Muscle of leg (tissue), 11 donors: ENCODE measurements around the gene OTX1. TPM values are rescaled to one million over a fixed set of nuclear protein-coding genes. Genes with fewer than 3 reads are reported as not detected.
"Not testable (repeated sequence)": the region's sequence is repeated elsewhere in the genome, so short reads cannot be mapped to it uniquely, and the experiment has no call there.

Source experiments
- DNase-seq: peaks from one replicate; pipeline ENCODE4 v3.0.0; 2013
- H3K27ac ChIP-seq: one replicate; pipeline ENCODE4 v1.5.1; 2013; ENCODE audit warnings: mild to moderate bottlenecking, low read length, control low read depth
- H3K27me3 ChIP-seq: one replicate; pipeline ENCODE4 v1.6.1; 2013; ENCODE audit warnings: low read length; ENCODE audit not compliant: control insufficient read depth, insufficient read depth
- H3K36me3 ChIP-seq: one replicate; pipeline ENCODE4 v1.6.1; 2013; ENCODE audit warnings: low read length; ENCODE audit not compliant: control insufficient read depth, insufficient read depth
- H3K4me1 ChIP-seq: one replicate; pipeline ENCODE4 v1.6.1; 2013; ENCODE audit warnings: low read length; ENCODE audit not compliant: control insufficient read depth, insufficient read depth
- H3K4me3 ChIP-seq: one replicate; pipeline ENCODE4 v1.5.1; 2013; ENCODE audit warnings: low read length, control low read depth
- H3K9me3 ChIP-seq: replicated peaks from 2 replicates; pipeline ENCODE4 v1.6.1; 2013; ENCODE audit warnings: low read depth, low read length; ENCODE audit not compliant: control insufficient read depth
- whole genome bisulfite sequencing: methylation state at CpG from one replicate; pipeline ENCODE4 v1.1.5; 2013; ENCODE audit warnings: missing lambda C conversion rate; ENCODE audit not compliant: insufficient coverage; 5-methylcytosine and 5-hydroxymethylcytosine counted together
- polyA plus RNA-seq, 8 donors: library from polyadenylated mRNA; unstranded; fragments of 120-200 nt; gene quantifications; one replicate each; pipeline versions ENCODE4 v1.2.1 to v1.2.3, GENCODE V29; 2013; ENCODE audit warnings: inconsistent platforms in 1 of 8, low replicate concordance in 1 of 8; ENCODE audit not compliant: insufficient read length in 8 of 8, insufficient read depth in 1 of 8
- total RNA-seq: library from RNA; stranded (reverse); fragments of 120-200 nt; gene quantifications from one replicate; pipeline ENCODE4 v1.2.4, GENCODE V29; 2013

Gene OTX1
- total and polyA plus RNA-seq, 9 donors: 0.05 to 0.89 TPM; not detected in 7

GRCh38 chr2:63019686-63020085 is 30.9 kb upstream of the OTX1 start:
- not testable (repeated sequence) for H3K9me3 ChIP-seq, H3K4me3 ChIP-seq, H3K27ac ChIP-seq, DNase-seq, H3K36me3 ChIP-seq, H3K4me1 ChIP-seq, H3K27me3 ChIP-seq
- WGBS: 95% methylated on average over 8 of the region's 8 CpGs

- Histone ChIP-seq H3K4me3 (no peak overlapping the region), H3K27me3 (no peaks in the 10 kb centered on the region), H3K36me3 (peaks cover 5% of the 10 kb centered on the region), H3K27ac (no peak overlapping the region), H3K4me1 (no peaks in the 10 kb centered on the region), H3K9me3 (no peaks in the 10 kb centered on the region)
- no CpG with 5 or more reads among the region's 1 CpG for WGBS
- DNase-seq: no peak
These were observed 27.2 kb upstream of the OTX1 start for GRCh38 chr2:63023444-63023843.

- DNase-seq: no peak
- Histone ChIP-seq H3K27me3 (no peaks in the 10 kb centered on the region), H3K36me3 (peaks cover 2% of the 10 kb centered on the region), H3K9me3 (no peaks in the 10 kb centered on the region), H3K4me3 (no peak overlapping the region), H3K27ac (no peak overlapping the region), H3K4me1 (no peaks in the 10 kb centered on the region)
- 82% methylated on average over 1 of the region's 2 CpGs for WGBS
These were observed 23.4 kb upstream of the OTX1 start for GRCh38 chr2:63027220-63027619.

GRCh38 chr2:63029058-63029457 is 21.6 kb upstream of the OTX1 start:
- no CpG with 5 or more reads among the region's 1 CpG for WGBS

GRCh38 chr2:63034526-63034925 is 16.1 kb upstream of the OTX1 start:
- H3K36me3 ChIP-seq: no peaks in the 10 kb centered on the region
- no peak for DNase-seq
- no peak overlapping the region for H3K4me3 ChIP-seq
- no peaks in the 10 kb centered on the region for H3K27me3 ChIP-seq
- no peaks in the 10 kb centered on the region for H3K9me3 ChIP-seq
- H3K27ac ChIP-seq: no peak overlapping the region
- no peaks in the 10 kb centered on the region for H3K4me1 ChIP-seq
- WGBS: 61% methylated on average over 2 of the region's 4 CpGs

More at GRCh38 chr2:63029058-63029457, 21.6 kb upstream of the OTX1 start:
- no peaks in the 10 kb centered on the region for H3K27me3 ChIP-seq
- no peaks in the 10 kb centered on the region for H3K36me3 ChIP-seq
- no peaks in the 10 kb centered on the region for H3K4me1 ChIP-seq
- H3K27ac ChIP-seq: no peak overlapping the region
- H3K4me3 ChIP-seq: no peak overlapping the region
- H3K9me3 ChIP-seq: no peaks in the 10 kb centered on the region
- DNase-seq: no peak

- no peak for DNase-seq
- WGBS: no CpG with 5 or more reads among the region's 2 CpGs
- Histone ChIP-seq H3K27me3 (no peaks in the 10 kb centered on the region), H3K4me1 (no peaks in the 10 kb centered on the region), H3K36me3 (no peaks in the 10 kb centered on the region), H3K27ac (no peak overlapping the region), H3K9me3 (no peaks in the 10 kb centered on the region), H3K4me3 (no peak overlapping the region)
These were observed 15.5 kb upstream of the OTX1 start for GRCh38 chr2:63035169-63035568.

- Histone ChIP-seq H3K27me3 (no peaks in the 10 kb centered on the region), H3K36me3 (no peaks in the 10 kb centered on the region), H3K9me3 (no peaks in the 10 kb centered on the region), H3K27ac (no peak overlapping the region), H3K4me3 (no peak overlapping the region), H3K4me1 (no peaks in the 10 kb centered on the region)
- DNase-seq: no peak
- WGBS: 100% methylated on average over 1 of the region's 4 CpGs
These were observed 15.0 kb upstream of the OTX1 start for GRCh38 chr2:63035660-63036059.

- no peaks in the 10 kb centered on the region for H3K27me3 ChIP-seq
- DNase-seq: no peak
- H3K4me3 ChIP-seq: no peak overlapping the region
- H3K27ac ChIP-seq: no peak overlapping the region
- no peaks in the 10 kb centered on the region for H3K36me3 ChIP-seq
- 60% methylated on average over 2 of the region's 4 CpGs for WGBS
- H3K4me1 ChIP-seq: no peaks in the 10 kb centered on the region
- H3K9me3 ChIP-seq: no peaks in the 10 kb centered on the region
These were observed 12.6 kb upstream of the OTX1 start for GRCh38 chr2:63038034-63038433.

GRCh38 chr2:63040586-63040985 is 10.0 kb upstream of the OTX1 start:
- WGBS: no CpG with 5 or more reads among the region's 1 CpG

GRCh38 chr2:63041592-63041991 is 9.0 kb upstream of the OTX1 start:
- WGBS: no CpG with 5 or more reads among the region's 1 CpG
- H3K4me1 ChIP-seq: no peaks in the 10 kb centered on the region
- peaks cover 17% of the 10 kb centered on the region for H3K27me3 ChIP-seq

More at GRCh38 chr2:63040586-63040985, 10.0 kb upstream of the OTX1 start:
- Histone ChIP-seq H3K36me3 (no peaks in the 10 kb centered on the region), H3K4me1 (no peaks in the 10 kb centered on the region), H3K9me3 (no peaks in the 10 kb centered on the region), H3K27ac (no peak overlapping the region), H3K27me3 (peaks cover 14% of the 10 kb centered on the region), H3K4me3 (no peak overlapping the region)
- DNase-seq: no peak

More at GRCh38 chr2:63041592-63041991, 9.0 kb upstream of the OTX1 start:
- Histone ChIP-seq H3K27ac (no peak overlapping the region), H3K4me3 (no peak overlapping the region), H3K9me3 (no peaks in the 10 kb centered on the region), H3K36me3 (no peaks in the 10 kb centered on the region)
- DNase-seq: no peak
